OCI-LY1 (cell line): Measurements from ENCODE around the gene SLC17A9.

Source experiments
- H2AFZ ChIP-seq: fragments of 200-600 bp; sonication (generic), shearing (Covaris generic); 2 replicates; pipeline ENCODE4 v1.6.0; 2014; ENCODE audit warnings: antibody characterized with exemption, mild to moderate bottlenecking, low read length
- H3F3A ChIP-seq: fragments of 200-600 bp; sonication (generic), shearing (Covaris generic); 2 replicates; pipeline ENCODE4 v1.6.0; 2014; ENCODE audit warnings: mild to moderate bottlenecking, antibody characterized with exemption, low read length, moderate library complexity; ENCODE audit not compliant: insufficient read depth
- H3K27ac ChIP-seq: fragments of 200-600 bp; sonication (generic); 2 replicates; pipeline ENCODE4 v1.5.1; 2014; ENCODE audit warnings: low read length, mixed run types, mild to moderate bottlenecking, low read depth; ENCODE audit not compliant: poor library complexity, severe bottlenecking
- H3K27me3 ChIP-seq: fragments of 200-600 bp; sonication (generic); 2 replicates; pipeline ENCODE4 v1.6.0; 2014; ENCODE audit warnings: antibody characterized with exemption, mild to moderate bottlenecking, low read length, moderate library complexity; ENCODE audit not compliant: insufficient read depth
- H3K36me3 ChIP-seq: fragments of 200-600 bp; sonication (generic); 2 replicates; pipeline ENCODE4 v1.6.1; 2014; ENCODE audit warnings: mild to moderate bottlenecking, antibody characterized with exemption, low read length, moderate library complexity, mixed read lengths; ENCODE audit not compliant: insufficient read depth
- H3K4me1 ChIP-seq: fragments of 200-600 bp; sonication (generic); 2 replicates; pipeline ENCODE4 v1.5.1; 2014; ENCODE audit warnings: mild to moderate bottlenecking, low read length, moderate library complexity; ENCODE audit not compliant: insufficient read depth, severe bottlenecking
- H3K4me2 ChIP-seq: fragments of 200-600 bp; sonication (generic), shearing (Covaris generic); 2 replicates; pipeline ENCODE4 v1.6.1; 2014; ENCODE audit warnings: low read length
- H3K4me3 ChIP-seq: fragments of 200-600 bp; sonication (generic); 2 replicates; pipeline ENCODE4 v1.5.1; 2014; ENCODE audit warnings: low read length, low read depth, mild to moderate bottlenecking, mixed read lengths; ENCODE audit not compliant: poor library complexity, severe bottlenecking
- H3K79me2 ChIP-seq: fragments of 200-600 bp; shearing (Covaris generic); 2 replicates; pipeline ENCODE4 v1.6.1; 2016; ENCODE audit warnings: mixed run types, low read length, mixed read lengths; ENCODE audit not compliant: insufficient read depth
- H3K9ac ChIP-seq: fragments of 200-600 bp; sonication (generic), shearing (Covaris generic); 2 replicates; pipeline ENCODE4 v1.6.1; 2014; ENCODE audit warnings: mild to moderate bottlenecking, low read length, mixed read lengths
- H3K9me2 ChIP-seq: fragments of 200-600 bp; sonication (generic), shearing (Covaris generic); 2 replicates; pipeline ENCODE4 v1.6.1; 2014; ENCODE audit warnings: low read depth, mild to moderate bottlenecking, low read length, mixed read lengths
- H3K9me3 ChIP-seq: fragments of 200-600 bp; shearing (Covaris generic); 2 replicates; pipeline ENCODE4 v1.6.1; 2014; ENCODE audit warnings: low read length, mixed read lengths
- H4K20me1 ChIP-seq: fragments of 200-600 bp; sonication (generic), shearing (Covaris generic); 2 replicates; pipeline ENCODE4 v1.6.0; 2016; ENCODE audit warnings: mild to moderate bottlenecking, low read length; ENCODE audit not compliant: insufficient read depth
- CTCF ChIP-seq: fragments of 200-600 bp; sonication (generic), shearing (Covaris generic); IDR thresholded peaks from 2 replicates; pipeline ENCODE4 v1.5.1; 2017; ENCODE audit warnings: mild to moderate bottlenecking, antibody characterized with exemption, low read length, moderate library complexity, mixed read lengths
- EZH2 ChIP-seq: fragments of 200-600 bp; sonication (generic), shearing (Covaris generic); IDR thresholded peaks from 2 replicates; pipeline ENCODE4 v1.8.0; 2017; ENCODE audit warnings: borderline replicate concordance, mixed run types, mild to moderate bottlenecking, antibody characterized with exemption, low read length, moderate library complexity, mixed read lengths

SLC17A9 gene

DNA sequence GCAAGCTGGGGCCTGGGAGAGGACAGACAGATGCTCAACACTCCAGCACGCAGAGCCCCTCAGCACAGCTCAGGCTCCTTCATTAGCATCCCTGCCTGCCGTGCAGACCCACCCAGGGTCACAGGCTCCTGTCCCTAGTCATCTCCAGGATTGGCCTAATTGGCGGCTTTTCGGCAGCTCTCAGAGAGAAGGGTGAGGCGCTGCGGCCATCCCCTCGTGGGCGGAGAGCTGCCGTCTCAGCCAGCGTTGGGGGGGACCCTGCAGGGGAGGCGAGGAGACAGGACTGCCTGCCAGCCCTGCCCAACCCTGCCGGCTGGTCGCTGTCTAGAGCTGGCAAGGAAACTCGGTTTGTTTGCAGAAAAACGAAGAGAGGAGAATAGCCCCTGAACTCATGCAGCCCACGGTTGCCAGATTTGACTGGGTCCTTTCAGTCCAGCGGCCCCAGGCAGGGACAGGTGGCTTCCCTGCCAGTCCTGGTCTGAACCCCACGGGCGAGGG lies 27.4 kb downstream of the SLC17A9 start:
- no peaks in the 10 kb centered on the region for H3K9me2 ChIP-seq
- H3F3A ChIP-seq = no peaks in the 10 kb centered on the region
- H3K36me3 ChIP-seq = no peaks in the 10 kb centered on the region
- H3K9me3 ChIP-seq = no peaks in the 10 kb centered on the region
- no peaks in the 10 kb centered on the region for H3K79me2 ChIP-seq
- H3K27ac ChIP-seq = no peak overlapping the region
- TF ChIP-seq EZH2 (no peak), CTCF (no peak)
- no peak overlapping the region for H2AFZ ChIP-seq
- H3K27me3 ChIP-seq = peaks cover 4% of the 10 kb centered on the region; the same call in 1 of the 2 replicates
- no peak overlapping the region for H3K9ac ChIP-seq
- H3K4me2 ChIP-seq = no peak overlapping the region
- H4K20me1 ChIP-seq = no peaks in the 10 kb centered on the region
- peaks cover 12% of the 10 kb centered on the region for H3K4me1 ChIP-seq
- no peak overlapping the region for H3K4me3 ChIP-seq

DNA sequence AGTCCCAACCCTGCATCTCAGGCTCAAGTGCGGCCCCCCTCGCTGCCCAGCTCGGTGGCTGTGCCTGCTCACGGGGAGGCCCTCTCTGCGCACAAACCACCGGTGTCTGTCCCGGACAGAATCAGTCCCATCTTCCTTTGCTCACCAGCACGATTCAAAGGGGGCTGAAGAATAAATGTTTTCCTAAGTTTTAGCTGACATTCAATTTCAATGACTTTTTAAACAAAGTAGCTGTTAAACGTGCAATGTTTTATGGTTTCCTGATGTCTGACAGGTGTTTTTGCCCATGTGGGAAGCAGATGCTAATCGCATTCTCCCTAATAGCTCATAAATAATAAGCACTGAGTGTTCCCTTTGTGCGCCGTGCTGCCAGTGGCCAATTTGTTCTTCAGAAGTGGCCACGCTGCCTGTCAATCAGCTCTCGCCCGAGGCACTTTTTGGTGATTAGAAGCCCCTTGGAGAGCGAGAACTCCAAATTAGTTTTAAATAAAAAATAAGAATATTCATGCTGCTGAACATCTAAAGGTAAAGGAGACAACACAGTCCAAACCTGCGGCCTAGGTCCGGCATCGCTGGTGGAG lies 28.0 kb downstream of the SLC17A9 start:
- Histone ChIP-seq H4K20me1 (no peaks in the 10 kb centered on the region), H3K79me2 (no peaks in the 10 kb centered on the region), H3K9me3 (no peaks in the 10 kb centered on the region), H2AFZ (no peak overlapping the region), H3K36me3 (no peaks in the 10 kb centered on the region), H3K9ac (no peak overlapping the region), H3K9me2 (no peaks in the 10 kb centered on the region), H3K4me3 (no peak overlapping the region), H3K4me2 (no peak overlapping the region), H3K27me3 (peaks cover 4% of the 10 kb centered on the region; the same call in 1 of the 2 replicates), H3K27ac (no peak overlapping the region), H3F3A (no peaks in the 10 kb centered on the region), H3K4me1 (peaks cover 12% of the 10 kb centered on the region)
- no peak for TF ChIP-seq CTCF
- TF ChIP-seq EZH2 = no peak

DNA sequence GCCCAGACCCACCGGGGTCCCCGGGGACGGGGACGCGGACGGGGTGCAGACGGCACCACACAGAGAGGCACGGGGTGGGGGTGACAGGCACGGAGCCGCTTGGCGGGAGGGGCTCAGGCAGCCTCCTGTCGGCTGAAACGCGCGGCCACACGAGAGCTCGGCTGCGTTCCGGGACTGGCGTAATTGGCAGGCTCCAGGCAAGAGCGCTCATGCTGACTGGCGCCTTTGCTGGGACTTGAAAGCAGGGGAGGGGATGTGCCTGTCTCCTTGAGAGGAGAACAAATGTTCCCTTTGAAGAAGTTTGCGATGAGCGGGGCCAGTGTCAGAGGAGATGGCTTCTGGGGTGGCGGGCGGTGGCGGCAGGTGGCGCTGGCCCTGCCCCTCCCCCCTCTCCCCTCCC lies 28.5 kb downstream of the SLC17A9 start:
- H3K9me3 ChIP-seq = no peaks in the 10 kb centered on the region
- H3K79me2 ChIP-seq = no peaks in the 10 kb centered on the region
- H3K27ac ChIP-seq = no peak overlapping the region
- TF ChIP-seq EZH2 = no peak
- TF ChIP-seq CTCF = no peak
- no peaks in the 10 kb centered on the region for H4K20me1 ChIP-seq
- peaks cover 5% of the 10 kb centered on the region; the same call in 1 of the 2 replicates for H3K27me3 ChIP-seq
- peaks cover 12% of the 10 kb centered on the region for H3K4me1 ChIP-seq
- no peak overlapping the region for H2AFZ ChIP-seq
- no peak overlapping the region for H3K9ac ChIP-seq
- no peak overlapping the region for H3K4me3 ChIP-seq
- H3K4me2 ChIP-seq = no peak overlapping the region
- no peaks in the 10 kb centered on the region for H3K9me2 ChIP-seq
- no peaks in the 10 kb centered on the region for H3F3A ChIP-seq
- H3K36me3 ChIP-seq = no peaks in the 10 kb centered on the region
